PC-3 (cell line): ENCODE data around the gene ATP6V0E2.
"Not testable (repeated sequence)": the region's sequence is repeated elsewhere in the genome, so short reads cannot be mapped to it uniquely, and the experiment has no call there.

Experiments
- EZH2 ChIP-seq: fragments of 300-600 bp; sonication (generic); IDR thresholded peaks from one replicate; pipeline ENCODE4 v1.6.1; 2017; ENCODE audit warnings: antibody characterized with exemption, mild to moderate bottlenecking, low read length; ENCODE audit not compliant: unreplicated experiment
- EZH2phosphoT487 ChIP-seq: fragments of 300-600 bp; sonication (generic); IDR thresholded peaks from 2 replicates; pipeline ENCODE4 v1.6.1; 2018; ENCODE audit warnings: mild to moderate bottlenecking, antibody characterized with exemption, low read length, borderline replicate concordance
- TF ChIP-seq, protein P1 (sequence below): fragments of 300-600 bp; sonication (generic); conservative IDR thresholded peaks from 2 replicates; pipeline ENCODE4 v1.5.1; 2017; ENCODE audit warnings: antibody characterized with exemption, low read depth, mild to moderate bottlenecking, low read length

DNA sequence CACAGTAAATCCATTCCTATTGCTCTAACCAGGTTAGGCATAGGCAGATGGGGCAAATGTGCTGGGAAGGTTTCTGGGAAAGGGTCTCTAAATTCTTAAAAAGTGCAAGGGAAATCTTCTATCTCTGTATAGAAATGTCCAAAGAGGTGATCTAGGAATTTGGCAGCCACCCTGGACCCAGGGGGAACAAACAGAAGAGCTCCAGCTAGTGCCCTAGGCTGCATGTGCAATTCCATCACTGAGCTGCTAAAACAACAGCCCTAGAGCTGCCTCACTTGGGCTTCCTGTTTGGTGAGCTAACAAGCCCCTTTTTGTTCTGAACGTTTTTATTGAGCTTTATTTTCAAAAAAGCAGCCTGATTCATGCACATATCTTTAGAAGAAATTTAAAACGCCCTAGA is 16.9 kb downstream of the ATP6V0E2 start:
- TF ChIP-seq, protein P1, sequence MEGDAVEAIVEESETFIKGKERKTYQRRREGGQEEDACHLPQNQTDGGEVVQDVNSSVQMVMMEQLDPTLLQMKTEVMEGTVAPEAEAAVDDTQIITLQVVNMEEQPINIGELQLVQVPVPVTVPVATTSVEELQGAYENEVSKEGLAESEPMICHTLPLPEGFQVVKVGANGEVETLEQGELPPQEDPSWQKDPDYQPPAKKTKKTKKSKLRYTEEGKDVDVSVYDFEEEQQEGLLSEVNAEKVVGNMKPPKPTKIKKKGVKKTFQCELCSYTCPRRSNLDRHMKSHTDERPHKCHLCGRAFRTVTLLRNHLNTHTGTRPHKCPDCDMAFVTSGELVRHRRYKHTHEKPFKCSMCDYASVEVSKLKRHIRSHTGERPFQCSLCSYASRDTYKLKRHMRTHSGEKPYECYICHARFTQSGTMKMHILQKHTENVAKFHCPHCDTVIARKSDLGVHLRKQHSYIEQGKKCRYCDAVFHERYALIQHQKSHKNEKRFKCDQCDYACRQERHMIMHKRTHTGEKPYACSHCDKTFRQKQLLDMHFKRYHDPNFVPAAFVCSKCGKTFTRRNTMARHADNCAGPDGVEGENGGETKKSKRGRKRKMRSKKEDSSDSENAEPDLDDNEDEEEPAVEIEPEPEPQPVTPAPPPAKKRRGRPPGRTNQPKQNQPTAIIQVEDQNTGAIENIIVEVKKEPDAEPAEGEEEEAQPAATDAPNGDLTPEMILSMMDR: not testable (repeated sequence)
- not testable (repeated sequence) for TF ChIP-seq EZH2phosphoT487, EZH2
